ENCODE measurements around the gene SUPT7L. TPM values are rescaled to one million over a fixed set of nuclear protein-coding genes. Genes with fewer than 3 reads are reported as not detected.

The SUPT7L gene
- total RNA-seq, 1 donor from 2014 or later, result 30.5 TPM

- Histone ChIP-seq H3K36me3 (peaks cover 61% of the 10 kb centered on the region), H3K4me3 (no peak overlapping the region), H3K4me1 (peaks cover 22% of the 10 kb centered on the region), H3K27me3 (no peaks in the 10 kb centered on the region), H3K27ac (no peak overlapping the region), H3K9me3 (no peaks in the 10 kb centered on the region)
- no peak for TF ChIP-seq CTCF (IDR thresholded peaks at IDR 0.05)
- ATAC-seq (no peak), DNase-seq (no peak)
- intact Hi-C loops (cut with DNase I), result no loop called here
Measured at GRCh38 chr2:27667446-27667845, 4.0 kb upstream of the SUPT7L start.

- Histone ChIP-seq H3K36me3 (peaks cover 57% of the 10 kb centered on the region), H3K4me3 (peak overlapping the region; percentile 93), H3K27ac (no peak overlapping the region)
Measured at GRCh38 chr2:27664622-27665363, 1.4 kb upstream of the SUPT7L start.

GRCh38 chr2:27664154-27664574 is 750 bp upstream of the SUPT7L start:
- no peak for TF ChIP-seq CTCF (IDR thresholded peaks at IDR 0.05)
- peak overlapping the region; percentile 93 for H3K4me3 ChIP-seq
- no peaks in the 10 kb centered on the region for H3K9me3 ChIP-seq
- ATAC-seq (no peak), DNase-seq (no peak)
- peaks cover 27% of the 10 kb centered on the region for H3K4me1 ChIP-seq
- H3K36me3 ChIP-seq, result peaks cover 57% of the 10 kb centered on the region
- intact Hi-C loops (cut with DNase I), result no loop called here
- peak overlapping the region; percentile 94 for H3K27ac ChIP-seq
- H3K27me3 ChIP-seq, result no peaks in the 10 kb centered on the region

More at GRCh38 chr2:27664622-27665363, 1.4 kb upstream of the SUPT7L start:
- DNase-seq (no peak), ATAC-seq (no peak)
- no peak for TF ChIP-seq CTCF (IDR thresholded peaks at IDR 0.05)
- Histone ChIP-seq H3K4me1 (peaks cover 27% of the 10 kb centered on the region), H3K9me3 (no peaks in the 10 kb centered on the region), H3K27me3 (no peaks in the 10 kb centered on the region)
- intact Hi-C loops (cut with DNase I), result no loop called here

- ATAC-seq, result no peak
- Histone ChIP-seq H3K27ac (no peak overlapping the region), H3K9me3 (no peaks in the 10 kb centered on the region), H3K27me3 (no peaks in the 10 kb centered on the region), H3K36me3 (peaks cover 56% of the 10 kb centered on the region), H3K4me3 (no peak overlapping the region), H3K4me1 (peaks cover 27% of the 10 kb centered on the region)
- no peak for TF ChIP-seq CTCF (IDR thresholded peaks at IDR 0.05)
- intact Hi-C loops (cut with DNase I), result no loop called here
- DNase-seq, result no peak
Measured at GRCh38 chr2:27661371-27661770, 2.0 kb downstream of the SUPT7L start.

- no peak for DNase-seq
- intact Hi-C loops (cut with DNase I), result no loop called here
- no peaks in the 10 kb centered on the region for H3K4me1 ChIP-seq
- TF ChIP-seq CTCF (IDR thresholded peaks at IDR 0.05), result no peak
- no peaks in the 10 kb centered on the region for H3K9me3 ChIP-seq
- no peak overlapping the region for H3K27ac ChIP-seq
- H3K27me3 ChIP-seq, result no peaks in the 10 kb centered on the region
- H3K36me3 ChIP-seq, result peaks cover 98% of the 10 kb centered on the region
- no peak for ATAC-seq
- H3K4me3 ChIP-seq, result no peak overlapping the region
Measured at GRCh38 chr2:27655155-27655951, 8.1 kb downstream of the SUPT7L start.
